ENCODE results near the gene HNF4A. TPM values are rescaled to one million over a fixed set of nuclear protein-coding genes. Genes with fewer than 3 reads are reported as not detected.

The HNF4A gene
- total and polyA plus RNA-seq, 2 of the 13 experiments (the other 11 are each of a cell fraction or from before 2014, with no cell fraction given) = 80.9 to 169 TPM

- no peak for TF ChIP-seq GRHL1 (CRISPR knock-in tag; conservative IDR thresholded peaks at IDR 0.05)
- peak; percentile 74; the same call in 1 of the 2 replicates for TF ChIP-seq KLF12 (CRISPR knock-in tag; IDR thresholded peaks at IDR 0.05; ENCODE audit: borderline replicate concordance)
- TF ChIP-seq CHCHD3 (CRISPR knock-in tag; IDR thresholded peaks at IDR 0.05) = peak; percentile 79; the same call in 1 of the 2 replicates
- peak; percentile 89 for TF ChIP-seq E2F5 (CRISPR knock-in tag; conservative IDR thresholded peaks at IDR 0.05)
- no peak for TF ChIP-seq ZNF496 (CRISPR knock-in tag; IDR thresholded peaks at IDR 0.05; ENCODE audit: insufficient replicate concordance)
- no peak for TF ChIP-seq SOX6 (IDR thresholded peaks at IDR 0.05)
- TF ChIP-seq SOX6 (CRISPR knock-in tag; IDR thresholded peaks at IDR 0.05) = peak; percentile 77
- TF ChIP-seq ZNF678 (CRISPR knock-in tag; IDR thresholded peaks at IDR 0.05) = peak; percentile 89
- TF ChIP-seq CEBPB (IDR thresholded peaks at IDR 0.05; ENCODE audit: borderline replicate concordance, low read depth, low read length) = no peak
- TF ChIP-seq ZNF770 (CRISPR knock-in tag; IDR thresholded peaks at IDR 0.05) = 0 out of 2 replicates have a peak, but pooled peaks have one; percentile 47
- TF ChIP-seq ZNF775 (CRISPR knock-in tag; IDR thresholded peaks at IDR 0.05; ENCODE audit: borderline replicate concordance) = no peak
- TF ChIP-seq HOXA5 (CRISPR knock-in tag; IDR thresholded peaks at IDR 0.05) = peak; percentile 97; the same call in 1 of the 2 replicates
- TF ChIP-seq ZBED4 (CRISPR knock-in tag; IDR thresholded peaks at IDR 0.05; ENCODE audit: borderline replicate concordance) = peak; percentile 96
- peak; percentile 91 for TF ChIP-seq ZSCAN25 (CRISPR knock-in tag; IDR thresholded peaks at IDR 0.05)
- TF ChIP-seq ZNF124 (CRISPR knock-in tag; IDR thresholded peaks at IDR 0.05) = peak; percentile 92; the same call in 1 of the 2 replicates
- TF ChIP-seq SOX5 (CRISPR knock-in tag; IDR thresholded peaks at IDR 0.05; ENCODE audit: borderline replicate concordance) = peak; percentile 73; the same call in 1 of the 2 replicates
- TF ChIP-seq ERF (CRISPR knock-in tag; IDR thresholded peaks at IDR 0.05) = peak; percentile 99
Measured at GRCh38 chr20:44475694-44476560, 120.4 kb downstream of the HNF4A start, which contains the start of gene TTPAL (continued).
